NCI-H1436 (cell line): ENCODE measurements around the gene SUMO3.

Experiments used
- DNase-seq: peaks from one replicate; lab custom pipeline; 2025; lab: John Stamatoyannopoulos, UW

Gene SUMO3

GRCh38 chr21:44758781-44759627 lies 58.9 kb downstream of the SUMO3 start:
- DNase-seq, result no peak

GRCh38 chr21:44758141-44758561 lies 59.7 kb downstream of the SUMO3 start:
- DNase-seq, result no peak

GRCh38 chr21:44757731-44758130 lies 60.1 kb downstream of the SUMO3 start:
- DNase-seq, result no peak

GRCh38 chr21:44756423-44757185 lies 61.3 kb downstream of the SUMO3 start:
- no peak for DNase-seq
